HG02759 (cell line): Measurements from ENCODE around the gene C1orf198.

Source experiments
- ATAC-seq: cut with Tn5 transposase; IDR thresholded peaks from one replicate; pipeline ENCODE4 v1.9.1; 2021; ENCODE audit warnings: mild to moderate bottlenecking, moderate library complexity; ENCODE audit not compliant: unreplicated experiment

C1orf198 gene, protein sequence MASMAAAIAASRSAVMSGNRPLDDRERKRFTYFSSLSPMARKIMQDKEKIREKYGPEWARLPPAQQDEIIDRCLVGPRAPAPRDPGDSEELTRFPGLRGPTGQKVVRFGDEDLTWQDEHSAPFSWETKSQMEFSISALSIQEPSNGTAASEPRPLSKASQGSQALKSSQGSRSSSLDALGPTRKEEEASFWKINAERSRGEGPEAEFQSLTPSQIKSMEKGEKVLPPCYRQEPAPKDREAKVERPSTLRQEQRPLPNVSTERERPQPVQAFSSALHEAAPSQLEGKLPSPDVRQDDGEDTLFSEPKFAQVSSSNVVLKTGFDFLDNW

DNA sequence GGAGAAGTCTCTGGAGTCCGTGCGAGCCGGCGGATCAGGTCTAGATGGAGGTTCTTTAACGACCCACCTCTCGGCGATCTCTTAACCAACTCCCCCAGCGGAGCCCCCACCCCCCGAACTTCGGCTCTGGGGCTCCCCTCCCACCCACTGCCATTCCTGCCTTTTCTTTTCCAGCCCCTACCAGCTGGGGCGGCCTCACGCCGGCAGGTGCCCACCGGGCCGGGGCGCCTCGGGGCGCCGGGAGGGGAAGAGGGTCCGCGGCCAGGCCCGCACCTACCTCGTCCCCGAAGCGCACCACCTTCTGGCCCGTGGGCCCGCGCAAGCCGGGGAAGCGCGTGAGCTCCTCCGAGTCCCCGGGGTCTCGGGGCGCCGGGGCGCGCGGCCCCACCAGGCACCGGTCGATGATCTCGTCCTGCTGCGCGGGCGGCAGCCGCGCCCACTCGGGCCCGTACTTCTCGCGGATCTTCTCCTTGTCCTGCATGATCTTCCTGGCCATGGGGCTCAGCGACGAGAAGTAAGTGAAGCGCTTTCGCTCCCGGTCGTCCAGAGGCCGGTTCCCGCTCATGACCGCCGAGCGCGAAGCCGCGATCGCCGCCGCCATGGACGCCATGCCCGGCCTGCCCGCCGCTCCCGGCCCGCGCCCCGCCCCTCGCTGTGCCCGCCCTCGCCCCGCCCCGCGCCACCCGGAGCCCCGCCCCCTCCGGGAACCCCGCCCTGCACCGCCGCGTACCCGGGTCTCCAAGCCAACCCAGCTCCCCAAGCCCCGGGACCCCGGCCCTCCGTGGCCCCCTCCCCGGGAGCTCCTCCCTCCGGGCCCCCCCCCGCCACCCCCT is at the start of gene C1orf198:
TSS of gene C1orf198 (minus strand) at position 619 of the 833 bp plus-strand sequence. CDS start at position 610, 9 bp downstream.
- peak; percentile 92 for ATAC-seq

- ATAC-seq: no peak
Observed at GRCh38 chr1:230917284-230918135, 49.2 kb upstream of the C1orf198 start.

DNA sequence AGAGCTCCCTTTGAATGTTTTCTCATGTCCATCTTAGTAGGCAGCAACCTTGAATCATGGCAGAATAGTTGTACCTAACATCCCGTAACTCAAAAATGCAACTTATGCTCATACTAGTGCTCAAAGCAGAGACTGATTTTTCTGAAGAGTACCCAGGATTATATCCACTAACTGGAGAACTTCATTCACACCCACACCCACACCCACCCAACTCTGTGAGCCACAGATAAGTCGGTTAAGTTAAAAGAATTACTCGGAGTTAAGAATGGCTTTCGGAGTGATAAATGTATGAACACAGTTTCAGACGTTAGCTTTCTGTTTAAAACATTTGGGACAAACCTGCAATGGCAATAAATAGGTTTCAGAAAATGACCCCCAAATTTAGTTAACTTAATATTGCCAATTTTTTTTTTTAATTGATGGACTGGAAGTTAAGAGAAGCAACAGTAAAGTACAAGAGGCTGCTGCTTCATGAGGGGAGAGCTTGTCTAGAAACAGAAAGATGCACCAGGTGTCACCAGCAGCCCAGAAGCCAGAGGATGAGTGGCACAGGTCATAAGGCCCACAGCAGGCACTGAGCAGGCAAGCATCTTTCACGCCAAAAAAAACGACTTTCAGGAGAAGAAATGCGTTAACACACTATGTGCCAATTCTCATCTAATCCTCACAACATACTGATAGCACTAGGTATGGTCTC is 48.4 kb upstream of the C1orf198 start:
- no peak for ATAC-seq

DNA sequence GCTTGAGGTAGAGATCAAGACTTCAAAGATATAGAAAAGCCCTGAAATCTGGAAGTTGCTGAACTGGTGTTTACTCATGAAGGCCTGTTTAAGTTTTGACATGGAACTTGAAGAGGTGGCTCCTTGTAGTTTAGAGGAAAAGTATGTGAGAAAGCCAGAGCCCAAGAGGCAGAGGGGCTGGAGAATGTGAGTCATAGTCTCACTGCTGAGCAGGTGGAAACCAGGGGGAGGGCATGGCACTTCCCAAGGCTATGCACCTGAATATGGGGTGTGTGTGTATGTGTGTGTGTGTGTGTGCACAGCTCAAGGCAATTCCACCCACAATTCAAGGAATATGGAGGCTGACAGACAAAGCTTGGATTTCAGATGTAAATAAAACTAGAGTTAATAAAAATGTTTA is 46.8 kb upstream of the C1orf198 start:
- ATAC-seq: no peak

- no peak for ATAC-seq
Observed at GRCh38 chr1:230913496-230913895, 45.2 kb upstream of the C1orf198 start.

- ATAC-seq: no peak
Observed at GRCh38 chr1:230910755-230911117, 42.4 kb upstream of the C1orf198 start.

DNA sequence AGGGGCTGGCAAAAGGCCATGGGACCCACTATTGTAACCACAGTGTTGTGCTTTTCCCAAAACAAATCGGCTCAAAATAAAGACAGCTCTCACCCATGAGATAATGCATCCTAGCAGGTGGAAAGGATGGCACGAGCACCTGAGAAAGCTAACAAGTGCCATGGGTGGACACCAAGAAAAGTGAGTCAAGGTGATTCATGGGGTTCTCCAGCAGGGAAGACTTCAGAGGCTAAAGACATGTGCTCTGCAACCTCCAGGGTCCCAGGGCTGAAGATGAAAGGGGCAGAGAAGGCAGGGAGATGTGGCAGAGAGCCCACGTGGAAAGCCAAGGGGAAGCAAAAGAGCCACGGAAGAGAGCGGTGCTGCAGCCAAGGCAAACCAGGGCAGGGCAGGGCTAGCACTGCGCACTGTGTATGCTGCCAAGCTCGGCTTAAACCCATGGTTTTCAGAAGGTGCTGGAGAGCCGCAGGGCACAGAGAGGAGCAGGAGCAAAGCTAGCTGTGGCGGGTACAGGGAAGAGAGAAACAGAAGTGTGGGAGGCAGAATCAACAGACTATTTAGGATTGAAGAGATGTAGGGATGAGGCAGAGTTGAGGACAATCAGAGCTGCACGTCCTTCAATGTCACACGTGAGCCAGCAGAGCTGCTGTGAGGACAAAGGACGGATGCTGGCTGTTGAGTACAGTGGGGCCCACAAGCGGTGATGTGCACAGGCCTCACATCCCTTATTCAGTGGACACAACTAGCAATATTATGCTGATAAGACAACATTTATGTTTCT is 41.8 kb upstream of the C1orf198 start:
- ATAC-seq: no peak

DNA sequence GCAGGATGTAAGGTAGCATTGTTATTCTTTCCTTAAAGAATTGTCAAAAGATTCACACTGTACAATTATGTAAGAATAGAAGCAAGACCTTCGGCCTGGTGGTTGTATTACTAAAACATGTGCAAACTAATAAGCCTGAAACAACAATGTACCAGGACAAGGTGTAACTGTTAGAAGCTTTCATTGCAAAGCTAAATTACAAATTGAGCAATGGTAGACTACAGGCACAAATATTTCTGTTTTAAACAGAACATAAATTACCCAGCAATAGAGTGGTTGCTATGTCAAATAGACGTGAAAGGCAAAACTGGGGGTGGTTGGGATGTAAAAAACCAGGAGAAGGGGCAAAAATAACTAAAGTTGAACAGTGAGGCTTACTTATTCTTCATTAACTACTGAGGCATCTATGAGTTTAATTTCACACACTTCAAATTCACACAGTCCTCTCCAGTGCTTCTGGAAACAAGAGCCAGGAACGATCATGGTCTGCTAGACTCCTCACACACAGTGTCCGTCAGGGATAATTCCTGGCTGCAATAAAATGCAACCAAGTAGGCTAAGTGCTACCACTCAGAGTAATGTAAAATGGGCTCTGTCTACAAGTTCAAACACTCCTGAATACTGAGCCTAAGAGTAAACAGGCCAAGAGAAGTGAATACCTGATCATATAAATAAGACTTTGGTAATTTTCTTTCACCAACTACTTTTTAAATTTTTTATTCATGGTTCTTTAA is 39.3 kb upstream of the C1orf198 start:
- ATAC-seq: no peak

DNA sequence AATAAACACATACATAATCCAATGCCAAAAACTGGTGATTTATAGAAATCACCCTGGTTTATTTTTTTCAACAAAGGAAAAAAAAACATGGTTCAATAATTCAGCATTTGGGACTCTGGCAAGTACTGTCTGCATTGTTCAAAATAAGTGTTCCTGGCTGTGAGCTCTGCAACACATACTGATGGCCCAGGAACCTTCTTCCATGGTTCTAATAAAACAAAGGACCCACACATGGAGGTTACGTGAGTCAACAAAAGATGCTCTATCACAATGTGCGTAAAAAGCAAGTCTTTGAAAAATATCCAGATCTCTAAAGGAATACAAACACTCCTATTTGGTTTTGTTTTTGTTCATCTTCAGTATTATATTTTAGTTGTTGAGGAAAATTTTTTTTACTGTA is 37.9 kb upstream of the C1orf198 start:
- ATAC-seq: no peak

DNA sequence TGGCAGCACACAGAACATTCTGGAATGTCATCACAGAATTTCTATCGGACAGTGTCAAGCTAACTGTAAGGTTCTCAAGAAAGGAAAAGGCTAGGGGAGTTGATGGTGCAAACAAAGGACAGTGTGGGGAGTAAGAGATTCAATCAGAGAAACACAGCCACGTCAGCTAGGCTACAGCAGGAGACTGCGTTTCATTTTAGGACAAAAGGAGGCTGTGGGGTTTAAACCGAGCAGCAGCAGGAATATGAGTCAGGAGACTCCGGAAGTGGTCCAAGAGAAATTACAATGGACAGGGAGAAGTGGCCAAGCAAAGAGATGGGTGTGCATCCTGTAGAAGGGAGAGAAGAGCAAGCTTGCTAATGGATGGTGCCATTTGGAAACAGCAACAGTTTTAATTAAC is 37.4 kb upstream of the C1orf198 start:
- ATAC-seq: no peak

- no peak for ATAC-seq
Observed at GRCh38 chr1:230902349-230902923, 34.1 kb upstream of the C1orf198 start.

DNA sequence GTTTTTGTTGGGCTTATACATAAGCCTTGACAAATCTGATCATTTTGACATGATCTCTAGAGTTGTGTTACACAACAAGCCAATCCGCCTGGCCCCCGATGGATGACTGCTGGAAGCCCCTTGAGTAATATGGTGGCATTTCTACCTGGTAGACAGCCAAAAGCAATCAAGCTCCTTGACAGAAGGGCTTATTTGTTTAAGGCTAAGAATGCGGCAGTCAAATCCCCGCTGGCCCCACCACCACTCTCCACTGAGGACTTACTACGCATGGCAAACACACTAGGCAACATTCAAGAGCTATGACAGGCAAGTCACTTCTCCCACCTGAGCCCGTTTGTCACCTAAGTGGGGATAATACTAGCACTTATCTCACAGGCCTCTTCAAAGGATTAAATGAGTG is 33.4 kb upstream of the C1orf198 start:
- ATAC-seq: no peak

GRCh38 chr1:230900984-230901383 is 32.7 kb upstream of the C1orf198 start:
- ATAC-seq: no peak

- no peak for ATAC-seq
Observed at GRCh38 chr1:230899841-230900251, 31.5 kb upstream of the C1orf198 start.

- ATAC-seq: no peak
Observed at GRCh38 chr1:230898748-230899147, 30.4 kb upstream of the C1orf198 start.

DNA sequence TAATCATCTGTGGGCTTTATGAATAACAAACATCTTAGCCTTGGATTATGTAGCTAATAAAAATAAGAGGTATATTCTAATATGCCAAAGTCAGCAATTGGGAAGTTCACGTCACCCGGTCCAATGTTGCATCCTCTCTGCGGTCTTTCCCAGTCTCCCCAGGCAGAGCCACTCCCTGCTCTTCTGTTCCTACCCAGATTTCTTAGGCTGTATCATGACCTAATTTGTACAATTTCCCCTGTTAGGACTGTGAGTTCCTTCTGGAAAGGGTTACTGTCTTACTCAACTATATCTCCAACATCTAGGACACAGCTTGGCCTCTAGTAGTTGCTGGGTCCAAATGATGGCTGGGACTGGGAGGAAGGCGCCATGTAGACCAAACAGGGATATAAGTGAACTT is 29.8 kb upstream of the C1orf198 start:
- no peak for ATAC-seq

DNA sequence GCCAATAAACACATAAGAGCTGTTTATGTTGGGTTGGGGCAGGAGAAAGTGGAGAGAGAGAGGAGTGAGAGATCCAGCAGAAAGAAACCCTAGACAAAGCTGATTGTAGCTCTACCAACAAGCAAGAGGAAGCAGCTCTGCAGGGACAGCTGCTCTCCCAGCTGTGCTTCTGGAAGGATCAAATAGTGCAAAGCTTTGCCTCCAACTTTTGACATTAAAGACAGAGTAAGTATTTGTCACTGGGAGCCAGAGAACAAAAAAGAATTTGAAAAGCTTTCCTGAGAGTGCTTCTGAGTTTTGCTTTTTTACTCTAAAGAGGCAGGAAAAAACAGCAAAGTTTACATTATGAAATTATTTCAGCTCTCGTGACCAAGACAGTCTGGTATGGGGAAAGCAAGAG is 28.5 kb upstream of the C1orf198 start:
- no peak for ATAC-seq

DNA sequence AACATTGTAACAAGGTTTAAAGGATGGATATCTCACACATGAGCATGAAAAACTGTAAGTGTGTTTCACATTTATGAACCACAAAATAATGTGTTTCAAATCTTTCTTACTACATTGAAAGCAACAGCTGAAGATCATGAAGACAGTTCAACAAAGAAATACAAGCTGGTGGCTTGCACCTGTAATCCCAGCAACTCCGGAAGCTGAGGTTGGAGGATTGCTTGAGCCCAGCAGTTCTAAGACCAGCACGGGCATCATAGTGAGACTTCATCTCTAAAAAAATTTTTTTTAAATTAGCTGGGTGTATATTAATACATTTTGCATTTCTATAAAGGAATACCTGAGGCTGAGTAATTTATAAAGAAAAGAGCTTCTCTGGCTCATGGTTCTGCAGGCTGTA is 27.1 kb upstream of the C1orf198 start:
- no peak for ATAC-seq

GRCh38 chr1:230894664-230895063 is 26.3 kb upstream of the C1orf198 start:
- ATAC-seq: no peak
